Right lobe of liver (tissue), 4 donors: Measurements from ENCODE around the gene SPHK2.

Experiments used
- POLR2A ChIP-seq: fragments of 450-650 bp; IDR thresholded peaks from one replicate; pipeline ENCODE4 v1.6.1; 2017; ENCODE audit warnings: antibody characterized with exemption, mild to moderate bottlenecking
- TF ChIP-seq, protein P1 (sequence below), 4 donors: fragments of 200-600 bp in 3 of 4; fragments of 450-650 bp in 1 of 4; IDR thresholded peaks; one replicate each; pipeline versions ENCODE4 v1.5.1 to v1.8.0; 2016 to 2022; ENCODE audit warnings: antibody characterized with exemption in 4 of 4, mild to moderate bottlenecking in 2 of 4
- donor health status: DM: no; HTN: no; CAD: no.
- donor health status: DM: no; HTN: no; CAD: no.
- donor health status: DM: no; HTN: yes; CAD: no.

- TF ChIP-seq, protein P1, sequence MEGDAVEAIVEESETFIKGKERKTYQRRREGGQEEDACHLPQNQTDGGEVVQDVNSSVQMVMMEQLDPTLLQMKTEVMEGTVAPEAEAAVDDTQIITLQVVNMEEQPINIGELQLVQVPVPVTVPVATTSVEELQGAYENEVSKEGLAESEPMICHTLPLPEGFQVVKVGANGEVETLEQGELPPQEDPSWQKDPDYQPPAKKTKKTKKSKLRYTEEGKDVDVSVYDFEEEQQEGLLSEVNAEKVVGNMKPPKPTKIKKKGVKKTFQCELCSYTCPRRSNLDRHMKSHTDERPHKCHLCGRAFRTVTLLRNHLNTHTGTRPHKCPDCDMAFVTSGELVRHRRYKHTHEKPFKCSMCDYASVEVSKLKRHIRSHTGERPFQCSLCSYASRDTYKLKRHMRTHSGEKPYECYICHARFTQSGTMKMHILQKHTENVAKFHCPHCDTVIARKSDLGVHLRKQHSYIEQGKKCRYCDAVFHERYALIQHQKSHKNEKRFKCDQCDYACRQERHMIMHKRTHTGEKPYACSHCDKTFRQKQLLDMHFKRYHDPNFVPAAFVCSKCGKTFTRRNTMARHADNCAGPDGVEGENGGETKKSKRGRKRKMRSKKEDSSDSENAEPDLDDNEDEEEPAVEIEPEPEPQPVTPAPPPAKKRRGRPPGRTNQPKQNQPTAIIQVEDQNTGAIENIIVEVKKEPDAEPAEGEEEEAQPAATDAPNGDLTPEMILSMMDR (IDR thresholded peaks at IDR 0.05) = no peak
- TF ChIP-seq POLR2A = no peak
Measured at GRCh38 chr19:48654299-48655059, 35.2 kb downstream of the SPHK2 start.
